MCF 10A (cell line): Measurements from ENCODE around the gene URB1. TPM values are rescaled to one million over a fixed set of nuclear protein-coding genes. Genes with fewer than 3 reads are reported as not detected.

Experiments
- BruUV-seq: library from RNA; stranded (reverse); fragments of 400-500 nt; replicated peaks from 2 replicates; lab custom pipeline; 2021; lab: Mats Ljungman, UMichigan
- CTCF ChIA-PET: fragments of 300-600 bp; sonication (Branson Sonifier 250); formaldehyde crosslinking; extraction: SDS; loops from one replicate; lab custom pipeline; 2021; ENCODE audit warnings: antibody characterized with exemption, inconsistent platforms; lab: Yijun Ruan, JAX
- POLR2A ChIA-PET: fragments of 300-600, 350-650 bp; sonication (Branson Sonifier 250); formaldehyde crosslinking; extraction: SDS; loops from one replicate; lab custom pipeline; 2020; ENCODE audit warnings: antibody characterized with exemption, inconsistent platforms; lab: Yijun Ruan, JAX
- DNase-seq: peaks from one replicate; pipeline ENCODE4 v3.0.0-alpha.2; 2018; ENCODE audit not compliant: unreplicated experiment
- H3K27ac Mint-ChIP-seq: one replicate; pipeline ENCODE4 v1.8.0; 2022; ENCODE audit warnings: mild to moderate bottlenecking, low read depth, mixed read lengths; ENCODE audit not compliant: unreplicated experiment
- H3K27me3 Mint-ChIP-seq: one replicate; pipeline ENCODE4 v1.8.0; 2022; ENCODE audit warnings: mixed read lengths; ENCODE audit not compliant: insufficient read depth, unreplicated experiment
- H3K36me3 Mint-ChIP-seq: one replicate; pipeline ENCODE4 v1.8.0; 2022; ENCODE audit warnings: mild to moderate bottlenecking, moderate library complexity, mixed read lengths; ENCODE audit not compliant: insufficient read depth, unreplicated experiment
- H3K4me1 Mint-ChIP-seq: one replicate; pipeline ENCODE4 v1.8.0; 2022; ENCODE audit warnings: mixed read lengths; ENCODE audit not compliant: insufficient read depth, unreplicated experiment
- H3K4me3 Mint-ChIP-seq: one replicate; pipeline ENCODE4 v1.8.0; 2022; ENCODE audit warnings: mild to moderate bottlenecking, moderate library complexity, mixed read lengths; ENCODE audit not compliant: unreplicated experiment
- H3K9me3 Mint-ChIP-seq: one replicate; pipeline ENCODE4 v1.8.0; 2022; ENCODE audit warnings: mixed read lengths; ENCODE audit not compliant: unreplicated experiment
- intact Hi-C: fragments of 100-400 bp; cut with micrococcal nuclease; formaldehyde crosslinking; loops from 2 replicates; pipeline ENCODE4 v1.14.1; 2022
- total RNA-seq: library from RNA; stranded (reverse); gene quantifications from 2 replicates; pipeline ENCODE4 v1.2.3, GENCODE V29; 2022
- TF ChIP-seq, protein P1 (sequence below): fragments of 200-600 bp; IDR thresholded peaks from one replicate; pipeline ENCODE4 v1.8.0; 2022; ENCODE audit warnings: antibody characterized with exemption, mild to moderate bottlenecking; ENCODE audit not compliant: unreplicated experiment

Gene URB1
- total RNA-seq, 1 experiment from 2014 or later, result 43.5 TPM

DNA sequence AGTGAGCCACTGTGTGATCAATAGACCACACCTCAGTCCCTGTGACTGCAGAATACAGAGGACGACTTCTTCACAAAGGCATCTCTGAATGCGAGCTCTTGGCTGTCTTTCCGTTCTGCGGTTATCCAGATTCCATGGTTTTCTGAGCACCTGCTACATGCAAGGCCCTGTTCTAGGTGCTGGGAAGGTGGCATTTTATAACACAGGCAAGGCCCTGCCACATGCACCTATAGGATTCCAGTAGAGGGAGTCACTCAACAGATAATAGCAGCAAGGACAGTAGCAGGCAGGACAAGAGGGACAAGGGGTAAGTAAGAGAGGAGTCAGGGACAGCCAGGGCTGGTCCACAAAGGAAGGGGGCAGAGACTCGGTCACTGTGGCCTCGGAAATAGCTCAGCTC, 9.0 kb downstream of the URB1 start:
- Mint-ChIP-seq H3K27me3 (no peaks in the 10 kb centered on the region), H3K4me1 (peaks cover 34% of the 10 kb centered on the region), H3K9me3 (no peaks in the 10 kb centered on the region), H3K27ac (peak overlapping the region; percentile 5), H3K4me3 (no peak overlapping the region), H3K36me3 (peaks cover 84% of the 10 kb centered on the region)
- ChIA-PET CTCF (interaction anchor here (0.6 to 3.4 kb wide), 8 partner anchors 10 to 598 kb away, joined by 3 to 10 read pairs (median 4); no protein-coding TSS in a partner anchor), POLR2A (interaction anchor here (1.0 to 1.9 kb wide), 2 partner anchors 8 to 11 kb away, joined by 3 to 4 read pairs; no protein-coding TSS in a partner anchor)
- intact Hi-C loops, result no loop called here
- no TSS peak for BruUV-seq
- TF ChIP-seq, protein P1, sequence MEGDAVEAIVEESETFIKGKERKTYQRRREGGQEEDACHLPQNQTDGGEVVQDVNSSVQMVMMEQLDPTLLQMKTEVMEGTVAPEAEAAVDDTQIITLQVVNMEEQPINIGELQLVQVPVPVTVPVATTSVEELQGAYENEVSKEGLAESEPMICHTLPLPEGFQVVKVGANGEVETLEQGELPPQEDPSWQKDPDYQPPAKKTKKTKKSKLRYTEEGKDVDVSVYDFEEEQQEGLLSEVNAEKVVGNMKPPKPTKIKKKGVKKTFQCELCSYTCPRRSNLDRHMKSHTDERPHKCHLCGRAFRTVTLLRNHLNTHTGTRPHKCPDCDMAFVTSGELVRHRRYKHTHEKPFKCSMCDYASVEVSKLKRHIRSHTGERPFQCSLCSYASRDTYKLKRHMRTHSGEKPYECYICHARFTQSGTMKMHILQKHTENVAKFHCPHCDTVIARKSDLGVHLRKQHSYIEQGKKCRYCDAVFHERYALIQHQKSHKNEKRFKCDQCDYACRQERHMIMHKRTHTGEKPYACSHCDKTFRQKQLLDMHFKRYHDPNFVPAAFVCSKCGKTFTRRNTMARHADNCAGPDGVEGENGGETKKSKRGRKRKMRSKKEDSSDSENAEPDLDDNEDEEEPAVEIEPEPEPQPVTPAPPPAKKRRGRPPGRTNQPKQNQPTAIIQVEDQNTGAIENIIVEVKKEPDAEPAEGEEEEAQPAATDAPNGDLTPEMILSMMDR, result no peak
- DNase-seq, result no peak

DNA sequence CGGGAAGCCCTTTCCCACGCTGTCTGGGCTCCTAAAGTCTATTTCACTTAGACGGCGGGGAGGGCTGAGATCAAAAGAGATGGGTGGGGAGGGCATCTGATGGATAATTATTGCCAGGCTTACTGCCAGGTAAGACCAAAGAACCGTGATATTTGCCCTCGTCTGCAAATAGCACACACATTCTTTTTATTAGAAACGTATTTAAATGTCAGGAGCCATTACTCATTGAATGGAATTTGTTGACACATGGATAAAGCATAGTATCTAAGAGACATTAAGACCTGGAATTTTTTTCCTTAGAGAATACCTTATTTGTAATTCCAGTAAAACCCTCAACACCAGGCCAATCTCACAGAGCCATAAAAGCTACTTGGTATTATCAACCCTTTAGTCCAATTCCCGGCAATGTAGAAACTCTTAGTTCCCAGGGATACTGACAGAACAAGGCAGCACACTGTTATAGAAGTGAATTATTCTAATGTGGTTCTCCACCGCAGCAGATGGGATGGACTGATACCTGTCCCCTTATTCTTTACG, 10.6 kb downstream of the URB1 start:
- ChIA-PET POLR2A (interaction anchor here (0.9 to 1.9 kb wide), 3 partner anchors 10 kb away, joined by 3 to 5 read pairs (median 4); no protein-coding TSS in a partner anchor), CTCF (interaction anchor here (0.6 to 3.4 kb wide), 3 partner anchors 10 to 20 kb away, joined by 3 to 10 read pairs (median 5); no protein-coding TSS in a partner anchor)
- Mint-ChIP-seq H3K9me3 (no peaks in the 10 kb centered on the region), H3K27ac (peak overlapping the region; percentile 51), H3K36me3 (peaks cover 92% of the 10 kb centered on the region), H3K27me3 (no peaks in the 10 kb centered on the region), H3K4me3 (no peak overlapping the region), H3K4me1 (peaks cover 18% of the 10 kb centered on the region)
- intact Hi-C loops, result no loop called here
- TF ChIP-seq, protein P1, result no peak
- no TSS peak for BruUV-seq
- no peak for DNase-seq

DNA sequence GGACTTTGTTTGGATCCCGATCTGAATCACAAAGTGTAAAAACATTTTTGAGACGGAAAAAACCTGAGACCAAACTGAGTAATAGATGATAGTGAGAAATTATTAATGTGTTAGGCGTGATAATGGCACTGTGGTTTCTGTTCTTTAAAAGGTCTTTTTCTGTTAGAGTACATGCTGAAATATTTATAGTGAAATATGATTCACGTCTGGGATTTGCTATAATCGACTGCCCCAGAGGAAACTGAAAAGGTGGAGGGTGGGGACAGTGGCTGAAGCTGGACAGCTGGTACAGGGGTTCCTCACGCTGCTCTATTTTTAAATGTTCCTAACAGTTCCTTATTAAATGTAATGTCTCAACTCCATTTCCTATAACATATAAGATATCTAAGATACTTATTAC, 11.2 kb downstream of the URB1 start:
- BruUV-seq, result no TSS peak
- ChIA-PET POLR2A (interaction anchor here (1.1 kb wide), 1 partner anchor 9 kb away, joined by 3 read pairs; no protein-coding TSS in a partner anchor), CTCF (interaction anchor here (1.4 kb wide), 1 partner anchor 9 kb away, joined by 3 read pairs; no protein-coding TSS in a partner anchor)
- TF ChIP-seq, protein P1, result no peak
- H3K27ac Mint-ChIP-seq, result peak overlapping the region; percentile 51
- peaks cover 95% of the 10 kb centered on the region for H3K36me3 Mint-ChIP-seq
- DNase-seq, result no peak
- intact Hi-C loops, result no loop called here
- H3K9me3 Mint-ChIP-seq, result no peaks in the 10 kb centered on the region
- no peak overlapping the region for H3K4me3 Mint-ChIP-seq
- peaks cover 13% of the 10 kb centered on the region for H3K4me1 Mint-ChIP-seq
- no peaks in the 10 kb centered on the region for H3K27me3 Mint-ChIP-seq

- intact Hi-C loops, result no loop called here
- TF ChIP-seq, protein P1, result no peak
- no peak overlapping the region for H3K27ac Mint-ChIP-seq
- no peaks in the 10 kb centered on the region for H3K27me3 Mint-ChIP-seq
- H3K4me3 Mint-ChIP-seq, result no peak overlapping the region
- H3K9me3 Mint-ChIP-seq, result no peaks in the 10 kb centered on the region
- BruUV-seq, result no TSS peak
- ChIA-PET CTCF (interaction anchor here (1.0 to 1.4 kb wide), 2 partner anchors 8 to 14 kb away, joined by 3 read pairs; no protein-coding TSS in a partner anchor), POLR2A (no interaction called here)
- peaks cover 100% of the 10 kb centered on the region for H3K36me3 Mint-ChIP-seq
- no peak for DNase-seq
- peaks cover 7% of the 10 kb centered on the region for H3K4me1 Mint-ChIP-seq
Measured at GRCh38 chr21:32380940-32381339, 11.9 kb downstream of the URB1 start.
